Endothelial cell of umbilical vein (primary cell): ENCODE measurements around the gene TAGLN2. TPM values are rescaled to one million over a fixed set of nuclear protein-coding genes. Genes with fewer than 3 reads are reported as not detected.

Experiments used
- BruUV-seq: library from RNA; stranded (reverse); fragments of 400-500 nt; replicated peaks from 2 replicates; lab custom pipeline; 2021; lab: Mats Ljungman, UMichigan
- CTCF ChIA-PET: fragments of 300-600, 350-600 bp; sonication (Branson Sonifier 250); formaldehyde crosslinking; loops from one replicate; lab custom pipeline; 2021; ENCODE audit warnings: antibody characterized with exemption, inconsistent platforms; lab: Charles Lee
- POLR2A ChIA-PET: fragments of 300-600, 350-600 bp; sonication (Branson Sonifier 250); formaldehyde crosslinking; loops from one replicate; lab custom pipeline; 2021; ENCODE audit warnings: antibody characterized with exemption, inconsistent platforms; lab: Charles Lee
- DNase-seq: peaks from one replicate; pipeline ENCODE4 v3.0.0-alpha.2; 2011; ENCODE audit warnings: low read depth, low spot score
- FAIRE-seq: peaks from 2 replicates; lab custom pipeline; 2011; peaks lifted over from hg19 to GRCh38; lab: Jason Lieb, UNC
- H2AFZ ChIP-seq: 2 replicates; pipeline ENCODE4 v1.6.0; 2012; ENCODE audit warnings: low read depth, low read length, control low read depth, inconsistent platforms
- H3K27ac ChIP-seq: 2 replicates; pipeline ENCODE4 v1.5.1; 2011; ENCODE audit warnings: low read depth, mild to moderate bottlenecking, control low read depth, low read length, moderate library complexity; ENCODE audit not compliant: insufficient read depth
- H3K27me3 ChIP-seq, 2 experiments: 2 replicates each; pipeline versions ENCODE4 v1.6.0 to v1.6.1; 2011; ENCODE audit warnings: low read length in 2 of 2, mixed read lengths in 1 of 2; ENCODE audit not compliant: control insufficient read depth in 2 of 2, insufficient read depth in 2 of 2
- H3K36me3 ChIP-seq, 2 experiments: 2 replicates in 1 of 2; 3 replicates in 1 of 2; pipeline ENCODE4 v1.5.1; 2011; ENCODE audit warnings: low read length in 2 of 2, mild to moderate bottlenecking in 1 of 2, moderate library complexity in 1 of 2; ENCODE audit not compliant: control insufficient read depth in 2 of 2, insufficient read depth in 2 of 2; ENCODE audit errors: extremely low read depth in 1 of 2
- H3K4me1 ChIP-seq: 3 replicates; pipeline ENCODE4 v1.5.1; 2011; ENCODE audit warnings: mild to moderate bottlenecking, low read length; ENCODE audit not compliant: control insufficient read depth, insufficient read depth; ENCODE audit errors: extremely low read depth
- H3K4me2 ChIP-seq: 2 replicates; pipeline ENCODE4 v1.6.1; 2011; ENCODE audit warnings: low read length, control low read depth, mixed read lengths; ENCODE audit not compliant: insufficient read depth
- H3K4me3 ChIP-seq, 3 experiments: fragments of 200-600 bp in 1 of 3; sonication (generic), shearing (Covaris generic) in 1 of 3; replicated peaks in 1 of 3; 2 replicates each; pipeline ENCODE4 v1.5.1; 2011 to 2016; ENCODE audit warnings: control low read depth in 3 of 3, low read length in 3 of 3, mild to moderate bottlenecking in 2 of 3, inconsistent platforms in 1 of 3, low read depth in 1 of 3, moderate library complexity in 1 of 3; ENCODE audit not compliant: insufficient read depth in 1 of 3
- H3K79me2 ChIP-seq: 2 replicates; pipeline ENCODE4 v1.6.0; 2012; ENCODE audit warnings: low read length, inconsistent platforms; ENCODE audit not compliant: control insufficient read depth, insufficient read depth
- H3K9ac ChIP-seq: replicated peaks from 2 replicates; pipeline ENCODE3; 2011; ENCODE audit warnings: low read length, control low read depth; ENCODE audit not compliant: insufficient read depth; ENCODE audit errors: extremely low read depth
- H3K9me1 ChIP-seq: replicated peaks from 3 replicates; pipeline ENCODE4 v1.6.0; 2011; ENCODE audit warnings: mild to moderate bottlenecking, low read length; ENCODE audit not compliant: control insufficient read depth, insufficient read depth; ENCODE audit errors: extremely low read depth
- H3K9me3 ChIP-seq: replicated peaks from 2 replicates; pipeline ENCODE4 v1.5.1; 2012; ENCODE audit warnings: low read length, inconsistent platforms; ENCODE audit not compliant: control insufficient read depth, insufficient read depth
- H4K20me1 ChIP-seq: replicated peaks from 2 replicates; pipeline ENCODE3; 2011; ENCODE audit warnings: mild to moderate bottlenecking, low read length; ENCODE audit not compliant: control insufficient read depth, insufficient read depth; ENCODE audit errors: extremely low read depth
- CTCF ChIP-seq, 2 donors: IDR thresholded peaks; 1 replicate in 1 of 2; 2 replicates in 1 of 2; pipeline ENCODE4 v1.5.1; 2011; ENCODE audit warnings: low read length in 2 of 2, mild to moderate bottlenecking in 2 of 2, moderate library complexity in 2 of 2, control low read depth in 1 of 2, inconsistent platforms in 1 of 2, low read depth in 1 of 2; ENCODE audit not compliant: insufficient read depth in 1 of 2; ENCODE audit errors: extremely low read depth in 1 of 2
- EZH2 ChIP-seq: IDR thresholded peaks from 2 replicates; pipeline ENCODE4 v1.6.1; 2012; ENCODE audit warnings: borderline replicate concordance, low read depth, mild to moderate bottlenecking, moderate library complexity, low read length, inconsistent platforms; ENCODE audit not compliant: severe bottlenecking
- FOS ChIP-seq: IDR thresholded peaks from 2 replicates; pipeline ENCODE4 v1.6.1; 2011; ENCODE audit warnings: mild to moderate bottlenecking, low read length, moderate library complexity, borderline replicate concordance; ENCODE audit not compliant: insufficient read depth
- MAX ChIP-seq: IDR thresholded peaks from 2 replicates; pipeline ENCODE4 v1.6.1; 2011; ENCODE audit not compliant: insufficient read depth, insufficient read length
- dilution Hi-C: fragments of 300-500 bp; cut with MboI; formaldehyde crosslinking; loops from one replicate; pipeline ENCODE4 v1.15.0; 2019; ENCODE audit warnings: low sequenced_read_pairs; ENCODE audit not compliant: extremely low pct_ligation_motif_present
- intact Hi-C: fragments of 100-400 bp; cut with micrococcal nuclease; formaldehyde crosslinking; loops from one replicate; pipeline ENCODE4 v1.10.0; 2022
- polyA plus RNA-seq, 4 experiments: library from polyadenylated mRNA; depleted of rRNA in 3 of 4; stranded (reverse) in 3 of 4; unstranded in 1 of 4; fragments of >200 nt; gene quantifications; 2 replicates each; pipeline versions ENCODE4 v1.2.1 to v1.2.3, GENCODE V29; 2011 to 2012; ENCODE audit warnings: missing spikeins in 1 of 4
- total RNA-seq: library from RNA; stranded (reverse); gene quantifications from 2 replicates; pipeline ENCODE4 v1.2.3, GENCODE V29; 2021

TAGLN2 gene
- total and polyA plus RNA-seq, 2 donors (not counting 3 experiments of a cell fraction or from before 2014, with no cell fraction given): 646 to 1,279 TPM

- intact Hi-C loops (loop anchor here (1.0 to 2.0 kb wide), 4 partner anchors 20 to 165 kb away; partner anchors contain the start of genes DUSP23 and TAGLN2), dilution Hi-C loops (no loop called here)
- peak within 1 kb of the TSS in 2 of 3 experiments; percentile 15 to 16 for H3K4me3 ChIP-seq
- ChIA-PET CTCF (interaction anchor here (0.7 to 2.2 kb wide), 15 partner anchors 9 to 814 kb away, joined by 3 to 12 read pairs (median 4); partner anchors contain the start of genes CFAP45, DUSP23 and TAGLN2), POLR2A (interaction anchor here (0.8 kb wide), 1 partner anchor 22 kb away, joined by 4 read pairs; no protein-coding TSS in a partner anchor)
- FAIRE-seq (peak; percentile 84), DNase-seq (peak; percentile 85)
- peaks cover 22 to 36% of the 10 kb centered on the region in 2 experiments for H3K27me3 ChIP-seq
- peak within 1 kb of the TSS; percentile 58 for H2AFZ ChIP-seq
- H3K9ac ChIP-seq: no peak within 1 kb of the TSS
- H3K9me3 ChIP-seq: no peaks in the 10 kb centered on the region
- H3K27ac ChIP-seq: no peak within 1 kb of the TSS
- BruUV-seq: no TSS peak
- peaks cover 5% of the 10 kb centered on the region for H3K4me1 ChIP-seq
- H4K20me1 ChIP-seq: no peaks in the 10 kb centered on the region
- peak within 1 kb of the TSS; percentile 49 for H3K4me2 ChIP-seq
- TF ChIP-seq CTCF (IDR thresholded peaks at IDR 0.05; ENCODE audit: extremely low read depth in 1 of 2, insufficient read depth in 1 of 2, low read depth in 1 of 2, low read length in 2 of 2) (peak; percentile 47 to 72), MAX (peak; percentile 32), FOS (no peak), EZH2 (peak; percentile 32)
- H3K79me2 ChIP-seq: no peaks in the 10 kb centered on the region
- no peaks in the 10 kb centered on the region for H3K36me3 ChIP-seq
- no peaks in the 10 kb centered on the region for H3K9me1 ChIP-seq
Observed at GRCh38 chr1:159945483-159946241, 20.4 kb upstream of the TAGLN2 start, which contains the start of gene IGSF9. Gene IGSF9 (minus strand): TSS chr1:159945613. CDS start chr1:159943454, 2,159 bp downstream.
